Suprapubic skin (tissue), 4 donors: ENCODE results near the gene MYPOP. TPM values are rescaled to one million over a fixed set of nuclear protein-coding genes. Genes with fewer than 3 reads are reported as not detected.
A peak's percentile ranks its signal among the peaks of the same experiment; 100 is the strongest.

ENCODE experiments used
- DNase-seq, 2 donors: peaks; one replicate each; pipeline ENCODE4 v3.0.0-alpha.2; 2019; ENCODE audit warnings: low spot score in 2 of 2
- H3K27ac ChIP-seq: fragments of 200-600 bp; sonication (generic); one replicate; pipeline ENCODE4 v1.5.1; 2019
- H3K27me3 ChIP-seq: fragments of 200-600 bp; sonication (generic); one replicate; pipeline ENCODE4 v1.5.1; 2019
- H3K36me3 ChIP-seq: fragments of 200-600 bp; sonication (generic); one replicate; pipeline ENCODE4 v1.5.1; 2019
- H3K4me1 ChIP-seq: fragments of 200-600 bp; sonication (generic); one replicate; pipeline ENCODE4 v1.5.1; 2019
- H3K4me3 ChIP-seq: fragments of 200-600 bp; sonication (generic); one replicate; pipeline ENCODE4 v1.5.1; 2019; ENCODE audit warnings: mild to moderate bottlenecking
- H3K9me3 ChIP-seq: fragments of 200-600 bp; sonication (generic); one replicate; pipeline ENCODE4 v1.5.1; 2019
- CTCF ChIP-seq, 2 donors: fragments of 200-600 bp in 1 of 2; fragments of 450-650 bp in 1 of 2; sonication (generic) in 1 of 2; IDR thresholded peaks; one replicate each; pipeline ENCODE4 v1.5.1; 2016 to 2019; ENCODE audit warnings: antibody characterized with exemption in 2 of 2, mild to moderate bottlenecking in 1 of 2, moderate library complexity in 1 of 2
- EP300 ChIP-seq: sonication (generic); formaldehyde crosslinking; IDR thresholded peaks from one replicate; pipeline ENCODE4 v1.6.1; 2017; ENCODE audit warnings: antibody characterized with exemption
- POLR2A ChIP-seq, 2 donors: fragments of 450-650 bp; IDR thresholded peaks; one replicate each; pipeline ENCODE4 v1.6.1; 2017; ENCODE audit warnings: antibody characterized with exemption in 2 of 2, mild to moderate bottlenecking in 2 of 2, moderate library complexity in 2 of 2
- POLR2AphosphoS5 ChIP-seq, 3 donors: sonication (generic); formaldehyde crosslinking; IDR thresholded peaks; one replicate each; pipeline ENCODE4 v1.6.1; 2017; ENCODE audit warnings: antibody characterized with exemption in 3 of 3
- WGBS: methylation state at CpG from one replicate; pipeline ENCODE4 v1.1.5; 2018; 5-methylcytosine and 5-hydroxymethylcytosine counted together
- total RNA-seq, 4 donors: library from RNA; depleted of rRNA; stranded (reverse); fragments of >200 nt; gene quantifications; one replicate each; pipeline ENCODE4 v1.1.0, GENCODE V29; 2016

The MYPOP gene
- total RNA-seq, 4 donors from 2014 or later, result 4.4 to 9.4 (median 6.5) TPM

DNA sequence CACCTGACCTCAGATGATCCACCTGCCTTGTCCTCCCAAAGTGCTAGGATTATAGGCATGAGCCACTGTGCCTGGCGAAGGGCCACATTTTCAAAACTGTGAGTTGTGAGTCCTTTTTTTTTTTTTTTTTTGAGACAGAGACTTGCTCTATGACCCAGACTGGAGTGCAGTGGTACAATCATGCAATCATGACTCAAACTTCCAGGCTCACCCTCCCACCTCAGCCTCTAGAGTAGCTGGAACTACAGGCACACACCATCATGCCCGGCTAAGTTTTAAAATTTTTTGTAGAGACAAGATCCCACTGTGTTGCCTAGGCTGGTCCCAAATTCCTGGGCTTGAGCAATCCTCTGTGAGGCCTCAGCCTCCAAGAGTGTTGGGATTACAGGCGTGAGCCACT is 3.8 kb upstream of the MYPOP start:
- no peak overlapping the region for H3K27ac ChIP-seq
- H3K27me3 ChIP-seq, result peaks cover 3% of the 10 kb centered on the region
- TF ChIP-seq POLR2A (IDR thresholded peaks at IDR 0.05) (no peak), POLR2AphosphoS5 (IDR thresholded peaks at IDR 0.05) (no peak), CTCF (IDR thresholded peaks at IDR 0.05) (no peak), EP300 (no peak)
- H3K9me3 ChIP-seq, result no peaks in the 10 kb centered on the region
- DNase-seq, result no peak
- H3K36me3 ChIP-seq, result no peaks in the 10 kb centered on the region
- WGBS, result 87% methylated on average over 3 of the region's 3 CpGs
- peaks cover 15% of the 10 kb centered on the region for H3K4me1 ChIP-seq
- H3K4me3 ChIP-seq, result no peak overlapping the region

DNA sequence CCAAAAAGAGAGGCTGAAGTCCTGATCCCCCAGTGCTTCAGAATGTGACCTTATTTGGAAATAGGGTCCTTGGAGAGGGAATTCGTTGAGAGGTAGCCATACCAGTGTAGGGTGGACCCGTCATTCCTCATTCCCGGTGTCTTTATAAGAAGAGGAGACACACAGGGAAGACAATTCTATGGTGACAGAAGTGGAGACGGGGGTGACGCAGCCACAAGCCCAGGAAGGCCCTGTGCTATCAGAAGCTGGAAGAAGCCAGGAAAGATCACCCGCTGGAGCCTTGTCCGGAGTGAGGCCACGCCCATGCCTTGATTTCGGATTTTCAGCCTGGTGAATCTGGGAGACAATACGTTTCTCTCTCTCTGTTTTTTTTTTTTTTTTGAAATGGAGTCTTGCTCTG is 2.6 kb upstream of the MYPOP start:
- Histone ChIP-seq H3K4me3 (no peak overlapping the region), H3K27me3 (no peaks in the 10 kb centered on the region), H3K36me3 (no peaks in the 10 kb centered on the region), H3K4me1 (peaks cover 24% of the 10 kb centered on the region), H3K9me3 (no peaks in the 10 kb centered on the region), H3K27ac (no peak overlapping the region)
- WGBS, result 83% methylated on average over 10 of the region's 10 CpGs
- no peak for DNase-seq
- TF ChIP-seq POLR2A (IDR thresholded peaks at IDR 0.05) (no peak), POLR2AphosphoS5 (IDR thresholded peaks at IDR 0.05) (no peak), EP300 (no peak), CTCF (IDR thresholded peaks at IDR 0.05) (no peak)

DNA sequence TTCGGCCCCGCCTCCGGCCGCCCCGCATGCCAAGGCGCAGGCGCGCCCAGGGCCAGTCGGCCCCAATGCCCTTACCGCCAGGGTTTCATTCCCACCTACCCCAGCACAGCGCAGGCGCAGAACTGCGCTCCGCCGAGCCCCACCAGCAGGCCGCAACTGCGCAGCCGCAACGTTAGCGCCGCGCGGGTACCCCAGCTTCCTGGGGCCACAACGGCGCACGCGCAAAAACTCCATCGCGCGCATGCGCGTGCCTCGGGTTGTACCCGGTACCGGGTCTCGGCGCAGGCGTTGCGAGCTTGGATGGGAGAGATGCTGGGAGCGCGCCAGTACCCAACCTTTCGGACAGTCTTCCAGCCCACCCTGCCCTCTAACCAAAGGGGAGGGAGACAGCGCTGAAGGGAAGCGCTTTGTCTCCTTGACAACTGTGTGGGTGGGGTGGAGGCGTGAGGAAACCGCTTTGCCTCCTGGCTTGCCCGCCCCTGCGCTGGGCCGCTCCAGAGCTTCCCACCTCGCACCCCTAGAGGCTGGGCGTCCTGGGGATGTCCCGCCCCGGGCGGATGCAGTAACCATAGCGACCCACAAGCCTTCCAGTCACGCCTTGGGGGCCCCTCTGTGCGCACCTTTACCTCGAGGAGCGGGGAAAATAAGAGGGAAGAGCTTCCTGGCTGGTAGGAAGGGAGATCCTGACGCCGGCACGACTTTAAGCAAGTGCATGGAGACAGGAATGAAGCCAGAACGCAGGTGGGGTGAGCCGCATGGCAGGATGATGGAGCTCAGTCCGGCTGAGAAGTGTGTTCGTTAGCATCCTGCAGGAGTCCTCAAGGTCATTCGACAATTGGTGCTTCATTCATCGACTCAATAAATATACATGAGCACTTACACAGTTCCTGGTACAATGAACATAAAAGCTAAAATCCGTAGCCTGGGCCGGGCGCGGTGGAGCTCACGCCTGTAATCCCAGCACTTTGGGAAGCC is 525 bp upstream of the MYPOP start:
- Histone ChIP-seq H3K27me3 (no peaks in the 10 kb centered on the region), H3K9me3 (no peaks in the 10 kb centered on the region), H3K27ac (peak overlapping the region; percentile 26), H3K4me3 (peak overlapping the region; percentile 72), H3K36me3 (peaks cover 15% of the 10 kb centered on the region), H3K4me1 (peaks cover 24% of the 10 kb centered on the region)
- TF ChIP-seq EP300 (no peak), POLR2AphosphoS5 (IDR thresholded peaks at IDR 0.05) (peak in 2 of 3 donors; percentile 35 to 72)
- DNase-seq, result peak; percentile 96 to 97
- WGBS, result 7% methylated on average over 22 of the region's 73 CpGs

- WGBS, result no CpG with 5 or more reads among the region's 69 CpGs
- H3K4me3 ChIP-seq, result peak overlapping the region; percentile 72
- H3K27ac ChIP-seq, result no peak overlapping the region
- peaks cover 25% of the 10 kb centered on the region for H3K36me3 ChIP-seq
- H3K9me3 ChIP-seq, result no peaks in the 10 kb centered on the region
- peaks cover 24% of the 10 kb centered on the region for H3K4me1 ChIP-seq
- DNase-seq, result peak in 1 of 2 donors; percentile 68
- no peaks in the 10 kb centered on the region for H3K27me3 ChIP-seq
- TF ChIP-seq POLR2AphosphoS5 (IDR thresholded peaks at IDR 0.05), result no peak
- no peak for TF ChIP-seq CTCF (IDR thresholded peaks at IDR 0.05)
- no peak for TF ChIP-seq POLR2A (IDR thresholded peaks at IDR 0.05)
- TF ChIP-seq EP300, result no peak
These were observed 941 bp downstream of the MYPOP start for GRCh38 chr19:45901432-45901911.

- Histone ChIP-seq H3K36me3 (peaks cover 30% of the 10 kb centered on the region), H3K27me3 (no peaks in the 10 kb centered on the region), H3K9me3 (no peaks in the 10 kb centered on the region), H3K27ac (no peak overlapping the region), H3K4me1 (peaks cover 24% of the 10 kb centered on the region), H3K4me3 (peak overlapping the region; percentile 72)
- no peak for DNase-seq
- no peak for TF ChIP-seq POLR2AphosphoS5 (IDR thresholded peaks at IDR 0.05)
- TF ChIP-seq CTCF (IDR thresholded peaks at IDR 0.05), result no peak
- TF ChIP-seq POLR2A (IDR thresholded peaks at IDR 0.05), result no peak
- TF ChIP-seq EP300, result no peak
- 62% methylated on average over 15 of the region's 22 CpGs for WGBS
These were observed 1.5 kb downstream of the MYPOP start for GRCh38 chr19:45900738-45901431.
